GM12878 (cell line): ENCODE measurements around the gene C2orf66. TPM values are rescaled to one million over a fixed set of nuclear protein-coding genes. Genes with fewer than 3 reads are reported as not detected.

Source experiments
- ATAC-seq: fragments of 200-7000 bp; cut with Tn5 transposase; 3 replicates; pipeline ENCODE4 v1.9.1; 2020; ENCODE audit warnings: mild to moderate bottlenecking, moderate library complexity
- BruUV-seq: library from RNA; stranded (reverse); fragments of 400-500 nt; replicated peaks from 2 replicates; lab custom pipeline; 2021; lab: Mats Ljungman, UMichigan
- CTCF ChIA-PET: fragments of 300-600 bp; sonication (Branson Sonifier 250); formaldehyde crosslinking; extraction: SDS; loops from one replicate; lab custom pipeline; 2021; ENCODE audit warnings: inconsistent platforms; lab: Yijun Ruan, JAX
- POLR2A ChIA-PET: fragments of 350-600 bp; formaldehyde crosslinking; extraction: SDS; loops from one replicate; lab custom pipeline; 2021; ENCODE audit warnings: inconsistent platforms; lab: Charles Lee
- RAD21 ChIA-PET: fragments of 300-600 bp; sonication (Branson Sonifier 250); formaldehyde crosslinking; loops from one replicate; lab custom pipeline; 2023; ENCODE audit warnings: antibody characterized with exemption; ENCODE audit not compliant: unreplicated experiment; lab: Charles Lee
- SMC1A ChIA-PET: fragments of 300-600 bp; sonication (Branson Sonifier 250); formaldehyde crosslinking; loops from one replicate; lab custom pipeline; 2023; ENCODE audit not compliant: unreplicated experiment, uncharacterized antibody; lab: Charles Lee
- DNase-seq: peaks from one replicate; pipeline ENCODE4 v3.0.0-alpha.2; 2011; ENCODE audit warnings: low read depth, low spot score
- FAIRE-seq: peaks from 3 replicates; lab custom pipeline; 2011; peaks lifted over from hg19 to GRCh38; lab: Jason Lieb, UNC
- H2AFZ ChIP-seq: 2 replicates; pipeline ENCODE4 v1.6.0; 2011; ENCODE audit warnings: low read depth, low read length, control low read depth; ENCODE audit not compliant: control insufficient read depth
- H3K27ac ChIP-seq: 2 replicates; pipeline ENCODE4 v1.5.1; 2011; ENCODE audit warnings: control low read depth; ENCODE audit not compliant: control insufficient read depth, insufficient read depth
- H3K27me3 ChIP-seq, 2 experiments: replicated peaks in 1 of 2; 2 replicates each; pipeline versions ENCODE4 v1.6.0 to v1.6.1; 2011; ENCODE audit warnings: low read length in 1 of 2; ENCODE audit not compliant: control insufficient read depth in 2 of 2, insufficient read depth in 2 of 2
- H3K36me3 ChIP-seq, 2 experiments: 2 replicates each; pipeline ENCODE4 v1.5.1; 2011; ENCODE audit warnings: low read length in 1 of 2; ENCODE audit not compliant: control insufficient read depth in 2 of 2, insufficient read depth in 2 of 2
- H3K4me1 ChIP-seq: 2 replicates; pipeline ENCODE4 v1.6.1; 2011; ENCODE audit warnings: mild to moderate bottlenecking, low read length, moderate library complexity, mixed read lengths; ENCODE audit not compliant: control insufficient read depth, insufficient read depth
- H3K4me2 ChIP-seq: 2 replicates; pipeline ENCODE4 v1.6.0; 2011; ENCODE audit warnings: control low read depth; ENCODE audit not compliant: control insufficient read depth, insufficient read depth
- H3K4me3 ChIP-seq: fragments of 200-600 bp; sonication (generic); 2 replicates; pipeline ENCODE4 v1.5.1; 2016
- H3K79me2 ChIP-seq: 2 replicates; pipeline ENCODE4 v1.6.0; 2011; ENCODE audit warnings: low read length; ENCODE audit not compliant: control insufficient read depth, insufficient read depth
- H3K9ac ChIP-seq: 2 replicates; pipeline ENCODE4 v1.8.0; 2011; ENCODE audit warnings: low read length, control low read depth, mixed read lengths; ENCODE audit not compliant: control insufficient read depth, insufficient read depth
- H3K9me3 ChIP-seq: replicated peaks from 3 replicates; pipeline ENCODE4 v1.5.1; 2011; ENCODE audit warnings: mild to moderate bottlenecking, low read length; ENCODE audit not compliant: control insufficient read depth, insufficient read depth
- H4K20me1 ChIP-seq: 2 replicates; pipeline ENCODE4 v1.6.0; 2011; ENCODE audit not compliant: control insufficient read depth, insufficient read depth
- CBFB ChIP-seq: IDR thresholded peaks from 2 replicates; pipeline ENCODE4 v1.6.1; 2016; ENCODE audit warnings: antibody characterized with exemption, low read depth
- RAD21 ChIP-seq: IDR thresholded peaks from 2 replicates; pipeline ENCODE4 v1.6.1; 2011; ENCODE audit warnings: mild to moderate bottlenecking, low read depth, low read length, moderate library complexity; ENCODE audit not compliant: insufficient read depth
- SMC3 ChIP-seq: IDR thresholded peaks from 2 replicates; pipeline ENCODE4 v1.6.1; 2011; ENCODE audit warnings: low read length, improper control_type of control experiment, borderline replicate concordance
- WGBS: methylation state at CpG from one replicate; pipeline ENCODE4 v1.1.6; 2016; ENCODE audit warnings: low lambda C conversion rate; ENCODE audit not compliant: insufficient replicate concordance, insufficient coverage; ENCODE audit errors: missing lambda C conversion rate; 5-methylcytosine and 5-hydroxymethylcytosine counted together
- in situ Hi-C: fragments of 300-500 bp; cut with MboI; formaldehyde crosslinking; loops from 9 replicates; pipeline ENCODE4 v1.14.3; 2018; ENCODE audit warnings: mixed read lengths
- intact Hi-C: fragments of 100-400 bp; cut with micrococcal nuclease; formaldehyde crosslinking; loops from one replicate; pipeline ENCODE4 v1.14.2; 2022; ENCODE audit not compliant: unreplicated experiment
- polyA plus RNA-seq, 11 experiments: library from polyadenylated mRNA; depleted of rRNA in 4 of 11; unstranded in 6 of 11; stranded (reverse) in 5 of 11; fragments of >200 nt; fragmentation: Nextera tagmentation in 4 of 11; fragmentation: Illumina TruSeq in 1 of 11; extraction: Ambion mirVana in 4 of 11; extraction: Trizol in 1 of 11; gene quantifications; 1 replicate in 1 of 11; 2 replicates in 10 of 11; pipeline versions ENCODE4 v1.2.1 to v1.2.3, GENCODE V29; 2011 to 2016; ENCODE audit warnings: inconsistent platforms in 2 of 11, missing spikeins in 2 of 11, low read depth in 1 of 11
- small RNA-seq: library from RNA; depleted of rRNA; stranded (forward); fragments of <200 nt; gene quantifications from one replicate; pipeline ENCODE3, GENCODE V24; 2014
- total RNA-seq, 4 experiments: library from RNA; depleted of rRNA in 3 of 4; stranded (reverse); fragments of >200 nt in 3 of 4; fragmentation: Illumina TruSeq in 1 of 4; extraction: Trizol in 1 of 4; gene quantifications; 2 replicates each; pipeline versions ENCODE4 v1.2.1 to v1.2.3, GENCODE V29; 2013 to 2021
- TF ChIP-seq, protein P1 (sequence below), 3 experiments: IDR thresholded peaks in 2 of 3; conservative IDR thresholded peaks in 1 of 3; 2 replicates each; pipeline ENCODE4 v1.5.1; 2011; ENCODE audit warnings: low read depth in 3 of 3, low read length in 3 of 3, mild to moderate bottlenecking in 3 of 3, control low read depth in 2 of 3, moderate library complexity in 2 of 3, inconsistent platforms in 1 of 3, mixed read lengths in 1 of 3; ENCODE audit not compliant: control insufficient read depth in 2 of 3, insufficient read depth in 1 of 3; ENCODE audit errors: extremely low read depth in 1 of 3

C2orf66 gene
- total and polyA plus RNA-seq, 10 of the 15 experiments (the other 5 are each of a cell fraction or from before 2014, with no cell fraction given), result 0.04 to 0.10 (median 0.07) TPM; not detected in 7

DNA sequence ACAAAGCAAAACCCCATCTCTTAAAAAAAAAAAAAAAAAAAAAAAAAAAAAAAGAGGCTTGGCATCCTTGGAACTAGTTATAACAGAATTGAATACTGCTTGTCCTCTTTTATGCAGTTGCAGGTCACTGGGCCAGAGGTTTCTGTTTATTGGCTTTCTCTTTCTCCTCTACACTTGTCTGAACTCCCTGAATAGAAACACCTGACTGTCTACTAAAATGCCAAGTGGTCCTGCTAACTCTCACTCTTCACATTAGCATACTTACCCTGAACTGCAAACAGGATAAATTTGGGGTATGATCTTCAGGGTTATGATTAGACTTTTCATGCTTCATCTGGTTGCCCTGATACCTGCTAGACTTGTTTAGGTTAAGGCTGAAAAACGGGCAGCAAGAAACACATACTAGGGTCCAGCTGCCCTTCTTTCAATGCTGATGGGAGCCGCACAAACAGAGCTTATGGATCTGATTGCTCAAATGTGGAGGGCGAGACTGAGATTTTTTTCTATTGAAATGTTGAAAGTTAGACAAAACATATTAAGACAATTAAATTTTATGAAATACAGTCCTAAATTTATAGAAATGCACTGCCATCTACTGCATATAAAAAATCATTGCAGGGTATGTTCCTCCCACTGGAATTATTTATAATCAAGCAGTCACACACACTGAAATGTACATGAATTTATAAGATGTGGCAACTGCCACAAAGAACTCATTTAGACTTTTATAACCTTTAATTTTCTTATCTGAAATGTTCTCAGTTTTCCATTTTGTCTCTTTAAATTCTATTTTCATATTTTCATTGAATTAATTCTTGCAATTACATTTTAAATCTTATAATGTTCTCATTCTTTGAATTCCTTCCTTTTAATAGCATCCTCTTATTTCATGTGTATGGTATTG is 50.4 kb downstream of the C2orf66 start:
- Histone ChIP-seq H3K79me2 (no peaks in the 10 kb centered on the region), H3K4me2 (no peak overlapping the region), H3K4me1 (no peaks in the 10 kb centered on the region), H3K9ac (no peak overlapping the region), H3K27me3 (no peaks in the 10 kb centered on the region), H3K27ac (no peak overlapping the region), H3K36me3 (peaks cover 0 to under 1% of the 10 kb centered on the region in 2 experiments; a peak in 1 of 4 replicates), H3K9me3 (no peaks in the 10 kb centered on the region), H3K4me3 (no peak overlapping the region), H4K20me1 (no peaks in the 10 kb centered on the region), H2AFZ (no peak overlapping the region)
- in situ Hi-C loops (no loop called here), intact Hi-C loops (loop anchor here (10.0 kb wide), 2 partner anchors 304 to 464 kb away; no protein-coding TSS in a partner anchor)
- 96% methylated on average over 3 of the region's 3 CpGs for WGBS
- SMC1A ChIA-PET, result interaction anchor here (0.6 to 1.6 kb wide), 4 partner anchors 189 to 461 kb away, joined by 3 to 4 read pairs (median 3); no protein-coding TSS in a partner anchor
- CTCF ChIA-PET, result interaction anchor here (0.6 to 2.1 kb wide), 4 partner anchors 8 to 278 kb away, joined by 3 to 10 read pairs (median 4); no protein-coding TSS in a partner anchor
- ATAC-seq (no peak), DNase-seq (no peak), FAIRE-seq (no peak)
- POLR2A ChIA-PET, result interaction anchor here (0.6 kb wide), 1 partner anchor 590 kb away, joined by 3 read pairs; no protein-coding TSS in a partner anchor
- RAD21 ChIA-PET, result no interaction called here
- TF ChIP-seq, protein P1, sequence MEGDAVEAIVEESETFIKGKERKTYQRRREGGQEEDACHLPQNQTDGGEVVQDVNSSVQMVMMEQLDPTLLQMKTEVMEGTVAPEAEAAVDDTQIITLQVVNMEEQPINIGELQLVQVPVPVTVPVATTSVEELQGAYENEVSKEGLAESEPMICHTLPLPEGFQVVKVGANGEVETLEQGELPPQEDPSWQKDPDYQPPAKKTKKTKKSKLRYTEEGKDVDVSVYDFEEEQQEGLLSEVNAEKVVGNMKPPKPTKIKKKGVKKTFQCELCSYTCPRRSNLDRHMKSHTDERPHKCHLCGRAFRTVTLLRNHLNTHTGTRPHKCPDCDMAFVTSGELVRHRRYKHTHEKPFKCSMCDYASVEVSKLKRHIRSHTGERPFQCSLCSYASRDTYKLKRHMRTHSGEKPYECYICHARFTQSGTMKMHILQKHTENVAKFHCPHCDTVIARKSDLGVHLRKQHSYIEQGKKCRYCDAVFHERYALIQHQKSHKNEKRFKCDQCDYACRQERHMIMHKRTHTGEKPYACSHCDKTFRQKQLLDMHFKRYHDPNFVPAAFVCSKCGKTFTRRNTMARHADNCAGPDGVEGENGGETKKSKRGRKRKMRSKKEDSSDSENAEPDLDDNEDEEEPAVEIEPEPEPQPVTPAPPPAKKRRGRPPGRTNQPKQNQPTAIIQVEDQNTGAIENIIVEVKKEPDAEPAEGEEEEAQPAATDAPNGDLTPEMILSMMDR (IDR thresholded peaks at IDR 0.05 in 2 of 3, conservative IDR thresholded peaks at IDR 0.05 in 1 of 3; ENCODE audit: control insufficient read depth in 2 of 3, extremely low read depth in 1 of 3, insufficient read depth in 1 of 3, low read depth in 3 of 3, low read length in 3 of 3), result peak in 1 of 3 experiments; percentile 30; a peak in 2 of 6 replicates
- TF ChIP-seq SMC3 (peak; percentile 15; the same call in 1 of the 2 replicates), CBFB (no peak), RAD21 (peak; percentile 25; the same call in 1 of the 2 replicates)
- BruUV-seq, result no TSS peak

Small RNAs within 50 kb of the gene (small RNA-seq; reads per million reads assigned to genes)
- gene AC012486.1, result not detected

Other genes with a start within 250 kb of the C2orf66 start
- gene HECW2, start 215.8 kb downstream of the C2orf66 start, total RNA-seq (2014; rRNA removed), result 38.5 and 47.8 TPM in 2 replicates
- 52.4 and 54.9 TPM in 2 replicates for gene HECW2, start 215.8 kb downstream of the C2orf66 start, total RNA-seq (2014; rRNA removed; fragmentation: Illumina TruSeq; extraction: Trizol)
- 43.2 and 50.5 TPM in 2 replicates for gene HECW2, start 215.8 kb downstream of the C2orf66 start, total RNA-seq (2021)
- gene HECW2, start 215.8 kb downstream of the C2orf66 start, polyA plus RNA-seq (2011; rRNA removed), result 3.3 and 3.6 TPM in 2 replicates
- 30.0 and 41.3 TPM in 2 replicates for gene HECW2, start 215.8 kb downstream of the C2orf66 start, polyA plus RNA-seq (2014; fragmentation: Illumina TruSeq; extraction: Trizol)
- gene HECW2, start 215.8 kb downstream of the C2orf66 start, polyA plus RNA-seq (2014; fragmentation: Nextera tagmentation; extraction: Ambion mirVana), result 10 to 100 TPM in 1 of 2 experiments, 1 to 10 TPM in 1; 8.9 to 14.7 TPM
- gene HECW2, start 215.8 kb downstream of the C2orf66 start, polyA plus RNA-seq (2014; rRNA removed), result 18.6 and 21.1 TPM in 2 replicates
- 10 to 100 TPM; 30.1 to 31.3 TPM for gene HECW2, start 215.8 kb downstream of the C2orf66 start, polyA plus RNA-seq (2016; fragmentation: Nextera tagmentation; extraction: Ambion mirVana)
- 22.4 and 27.7 TPM in 2 replicates for gene CCDC150, start 169.6 kb downstream of the C2orf66 start, total RNA-seq (2014; rRNA removed)
- gene CCDC150, start 169.6 kb downstream of the C2orf66 start, total RNA-seq (2014; rRNA removed; fragmentation: Illumina TruSeq; extraction: Trizol), result 22.0 and 25.7 TPM in 2 replicates
- gene CCDC150, start 169.6 kb downstream of the C2orf66 start, total RNA-seq (2021), result 19.1 and 20.7 TPM in 2 replicates
- gene CCDC150, start 169.6 kb downstream of the C2orf66 start, polyA plus RNA-seq (2011; rRNA removed), result 21.4 and 35.3 TPM in 2 replicates
- gene CCDC150, start 169.6 kb downstream of the C2orf66 start, polyA plus RNA-seq (2014; fragmentation: Illumina TruSeq; extraction: Trizol), result 18.4 and 28.3 TPM in 2 replicates
- gene CCDC150, start 169.6 kb downstream of the C2orf66 start, polyA plus RNA-seq (2014; fragmentation: Nextera tagmentation; extraction: Ambion mirVana), result 10 to 100 TPM; 11.6 to 16.3 TPM
- 16.3 and 17.0 TPM in 2 replicates for gene CCDC150, start 169.6 kb downstream of the C2orf66 start, polyA plus RNA-seq (2014; rRNA removed)
- 10 to 100 TPM; 18.3 to 25.6 TPM for gene CCDC150, start 169.6 kb downstream of the C2orf66 start, polyA plus RNA-seq (2016; fragmentation: Nextera tagmentation; extraction: Ambion mirVana)
- 50.5 and 59.6 TPM in 2 replicates for gene GTF3C3, start 9.7 kb downstream of the C2orf66 start, total RNA-seq (2014; rRNA removed)
- 48.4 and 49.7 TPM in 2 replicates for gene GTF3C3, start 9.7 kb downstream of the C2orf66 start, total RNA-seq (2014; rRNA removed; fragmentation: Illumina TruSeq; extraction: Trizol)
- gene GTF3C3, start 9.7 kb downstream of the C2orf66 start, total RNA-seq (2021), result 41.6 and 44.3 TPM in 2 replicates
- 46.9 and 80.0 TPM in 2 replicates for gene GTF3C3, start 9.7 kb downstream of the C2orf66 start, polyA plus RNA-seq (2011; rRNA removed)
- 36.1 and 38.3 TPM in 2 replicates for gene GTF3C3, start 9.7 kb downstream of the C2orf66 start, polyA plus RNA-seq (2014; fragmentation: Illumina TruSeq; extraction: Trizol)
- gene GTF3C3, start 9.7 kb downstream of the C2orf66 start, polyA plus RNA-seq (2014; fragmentation: Nextera tagmentation; extraction: Ambion mirVana), result 10 to 100 TPM; 16.3 to 17.3 TPM
- 31.1 and 34.6 TPM in 2 replicates for gene GTF3C3, start 9.7 kb downstream of the C2orf66 start, polyA plus RNA-seq (2014; rRNA removed)
- 10 to 100 TPM; 34.0 to 37.0 TPM for gene GTF3C3, start 9.7 kb downstream of the C2orf66 start, polyA plus RNA-seq (2016; fragmentation: Nextera tagmentation; extraction: Ambion mirVana)
- 2.9 and 4.0 TPM in 2 replicates for gene PGAP1, start 117.4 kb upstream of the C2orf66 start, total RNA-seq (2014; rRNA removed)
- gene PGAP1, start 117.4 kb upstream of the C2orf66 start, total RNA-seq (2014; rRNA removed; fragmentation: Illumina TruSeq; extraction: Trizol), result 3.8 and 4.1 TPM in 2 replicates
- 4.4 and 4.7 TPM in 2 replicates for gene PGAP1, start 117.4 kb upstream of the C2orf66 start, total RNA-seq (2021)
- 3.7 and 5.2 TPM in 2 replicates for gene PGAP1, start 117.4 kb upstream of the C2orf66 start, polyA plus RNA-seq (2011; rRNA removed)
- 3.8 and 4.9 TPM in 2 replicates for gene PGAP1, start 117.4 kb upstream of the C2orf66 start, polyA plus RNA-seq (2014; fragmentation: Illumina TruSeq; extraction: Trizol)
- under 1 TPM; 0.75 to 1.00 TPM for gene PGAP1, start 117.4 kb upstream of the C2orf66 start, polyA plus RNA-seq (2014; fragmentation: Nextera tagmentation; extraction: Ambion mirVana)
- 2.7 and 2.8 TPM in 2 replicates for gene PGAP1, start 117.4 kb upstream of the C2orf66 start, polyA plus RNA-seq (2014; rRNA removed)
- gene PGAP1, start 117.4 kb upstream of the C2orf66 start, polyA plus RNA-seq (2016; fragmentation: Nextera tagmentation; extraction: Ambion mirVana), result 1 to 10 TPM; 2.9 to 3.0 TPM